RWPE2 (cell line): ENCODE data around the gene CLEC2D.
"Not testable (repeated sequence)": the region's sequence is repeated elsewhere in the genome, so short reads cannot be mapped to it uniquely, and the experiment has no call there.

Experiments used
- ATAC-seq: fragments of 200-7000 bp; cut with Tn5 transposase; 3 replicates; pipeline ENCODE4 v1.9.1; 2021; ENCODE audit warnings: low read depth
- DNase-seq: peaks from one replicate; pipeline ENCODE4 v3.0.0-alpha.2; 2020; ENCODE audit warnings: low spot score
- H3K27ac ChIP-seq: fragments of 450-650 bp; 2 replicates; pipeline ENCODE4 v1.5.1; 2017; ENCODE audit warnings: mild to moderate bottlenecking; ENCODE audit not compliant: poor library complexity, severe bottlenecking
- H3K27me3 ChIP-seq: fragments of 250-450 bp; sonication (Bioruptor Pico); 2 replicates; pipeline ENCODE4 v1.5.1; 2021; ENCODE audit warnings: mild to moderate bottlenecking, moderate library complexity; ENCODE audit not compliant: insufficient read depth, poor library complexity, severe bottlenecking
- H3K36me3 ChIP-seq: fragments of 250-450 bp; sonication (Bioruptor Pico); 2 replicates; pipeline ENCODE4 v1.5.1; 2020; ENCODE audit warnings: low read depth, mild to moderate bottlenecking, moderate library complexity
- H3K4me1 ChIP-seq: fragments of 250-450 bp; sonication (Bioruptor Pico); 2 replicates; pipeline ENCODE4 v1.5.1; 2021; ENCODE audit warnings: mild to moderate bottlenecking, moderate library complexity; ENCODE audit not compliant: insufficient read depth, poor library complexity, severe bottlenecking
- H3K4me3 ChIP-seq: fragments of 250-450 bp; sonication (Bioruptor Pico); 2 replicates; pipeline ENCODE4 v1.5.1; 2021; ENCODE audit warnings: mild to moderate bottlenecking, moderate library complexity; ENCODE audit not compliant: severe bottlenecking
- H3K9me3 ChIP-seq: fragments of 250-450 bp; sonication (Bioruptor Pico); 2 replicates; pipeline ENCODE4 v1.5.1; 2021; ENCODE audit warnings: mild to moderate bottlenecking, moderate library complexity; ENCODE audit not compliant: severe bottlenecking
- CTCF ChIP-seq: fragments of 450-650 bp; IDR thresholded peaks from one replicate; pipeline ENCODE4 v1.5.1; 2017; ENCODE audit warnings: mild to moderate bottlenecking, moderate library complexity; ENCODE audit not compliant: poor library complexity, severe bottlenecking

The CLEC2D gene

DNA sequence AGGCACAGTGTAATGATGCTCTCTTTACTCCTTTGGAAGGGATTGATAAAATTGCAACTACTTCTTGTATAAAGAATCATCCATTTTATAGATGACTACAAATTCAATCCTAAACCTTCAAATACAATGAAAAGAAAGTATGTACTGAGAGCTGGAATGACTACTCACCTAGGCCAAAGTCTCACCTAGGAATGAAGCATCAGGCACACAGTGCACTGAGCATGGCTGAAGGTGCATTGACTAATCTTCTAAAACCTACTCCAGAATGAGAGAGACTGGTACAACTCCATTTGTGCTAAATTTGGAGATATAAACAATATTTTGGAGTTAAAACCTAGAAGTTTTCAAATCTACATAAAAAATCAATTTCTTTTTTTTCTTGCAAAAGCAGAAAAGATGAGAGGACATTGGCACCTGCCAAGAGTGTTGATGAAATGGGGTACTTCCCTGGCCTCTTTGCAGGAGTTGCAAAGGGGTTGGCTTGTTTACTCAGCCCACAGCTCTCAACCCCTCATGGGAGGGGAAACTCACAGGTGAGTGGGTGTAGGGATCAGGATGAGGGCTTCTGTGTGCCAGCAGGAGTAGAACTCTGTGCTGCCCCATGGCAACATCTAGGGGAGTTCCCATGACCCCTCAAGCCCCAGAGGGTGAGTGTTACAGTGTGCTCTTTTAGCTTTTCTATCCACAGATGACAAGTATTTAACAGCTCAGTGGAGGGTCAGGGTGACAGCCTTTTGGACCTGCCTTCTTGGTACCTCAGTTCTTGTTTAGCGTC lies 32.1 kb downstream of the CLEC2D start:
- no peak overlapping the region for H3K27ac ChIP-seq
- TF ChIP-seq CTCF = no peak
- ATAC-seq = no peak

DNA sequence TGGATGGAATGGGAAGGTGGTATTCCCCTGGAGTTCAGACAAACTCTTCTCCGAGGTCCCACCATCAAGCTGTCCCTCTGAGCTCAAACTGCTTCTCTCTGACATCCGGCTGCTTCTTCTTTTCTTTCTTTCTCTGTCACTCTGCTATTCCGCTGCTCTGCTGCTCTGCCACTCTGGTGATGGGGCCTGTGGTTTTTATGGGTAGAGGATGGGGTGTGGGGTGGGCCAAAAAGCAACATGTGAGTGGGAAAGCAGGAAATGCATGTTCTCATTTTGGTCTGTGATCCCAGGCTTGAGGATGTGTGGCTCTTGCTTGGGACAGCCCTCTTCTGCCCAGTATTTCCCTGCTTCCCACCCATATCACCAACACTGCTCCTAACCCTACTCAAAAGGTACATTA lies 32.7 kb downstream of the CLEC2D start:
- Histone ChIP-seq H3K9me3 (no peaks in the 10 kb centered on the region), H3K36me3 (no peaks in the 10 kb centered on the region), H3K4me1 (no peaks in the 10 kb centered on the region), H3K4me3 (no peak overlapping the region), H3K27me3 (no peaks in the 10 kb centered on the region), H3K27ac (no peak overlapping the region)
- TF ChIP-seq CTCF = no peak
- no peak for DNase-seq
- no peak; the same call in 2 of the 3 replicates for ATAC-seq

More for the DNA sequence above, 32.1 kb downstream of the CLEC2D start:
- H3K4me1 ChIP-seq = no peaks in the 10 kb centered on the region
- DNase-seq = no peak
- H3K9me3 ChIP-seq = no peaks in the 10 kb centered on the region
- H3K4me3 ChIP-seq = no peak overlapping the region
- no peaks in the 10 kb centered on the region for H3K27me3 ChIP-seq
- H3K36me3 ChIP-seq = no peaks in the 10 kb centered on the region

DNA sequence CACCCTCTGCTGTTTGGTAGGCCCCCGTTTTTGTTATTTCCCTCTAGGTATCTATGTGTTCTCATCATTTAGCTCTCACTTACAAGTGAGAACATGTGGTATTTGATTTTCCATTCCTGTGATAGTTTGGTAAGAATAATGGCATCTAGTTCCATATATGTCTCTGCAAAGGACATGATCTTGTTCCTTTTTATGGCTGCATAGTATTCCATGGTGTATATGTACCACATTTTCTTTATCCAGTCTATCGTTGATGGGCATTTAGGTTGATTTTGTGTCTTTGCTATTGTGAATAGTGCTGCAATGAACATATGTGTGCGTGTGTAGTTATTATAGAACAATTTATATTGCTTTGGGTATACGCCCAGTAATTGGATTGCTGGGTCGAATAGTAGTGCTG lies 35.0 kb downstream of the CLEC2D start:
- not testable (repeated sequence) for H3K9me3 ChIP-seq, ATAC-seq, H3K36me3 ChIP-seq, H3K4me3 ChIP-seq, DNase-seq, H3K27ac ChIP-seq, H3K4me1 ChIP-seq, H3K27me3 ChIP-seq

DNA sequence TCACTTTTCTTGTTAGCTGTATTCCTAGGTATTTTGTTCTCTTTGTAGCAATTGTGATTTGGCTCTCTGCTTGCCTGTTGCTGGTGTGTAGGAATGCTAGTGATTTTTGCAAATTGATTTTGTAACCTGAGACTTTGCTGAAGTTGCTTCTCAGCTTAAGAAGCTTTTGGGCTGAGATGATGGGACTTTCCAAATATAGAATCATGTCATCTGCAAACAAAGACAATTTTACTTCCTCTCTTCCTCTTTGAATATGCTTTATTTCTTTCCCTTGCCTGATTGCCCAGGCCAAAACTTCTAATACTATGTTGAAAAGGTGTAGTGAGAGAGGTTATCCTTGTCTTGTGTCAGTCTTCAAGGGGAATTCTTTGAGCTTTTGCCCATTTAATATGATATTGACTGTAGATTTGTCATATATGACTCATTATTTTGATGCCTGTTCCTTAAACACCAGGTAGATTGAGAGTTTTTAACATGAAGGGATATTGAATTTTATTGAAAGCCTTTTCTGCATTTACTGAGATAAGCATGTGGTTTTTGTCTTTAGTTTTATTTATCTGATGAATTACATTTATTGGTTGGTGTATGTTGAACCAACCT lies 36.7 kb downstream of the CLEC2D start:
- no peaks in the 10 kb centered on the region for H3K27me3 ChIP-seq
- H3K9me3 ChIP-seq = no peaks in the 10 kb centered on the region
- no peaks in the 10 kb centered on the region for H3K4me1 ChIP-seq
- H3K27ac ChIP-seq = no peak overlapping the region
- no peaks in the 10 kb centered on the region for H3K36me3 ChIP-seq
- ATAC-seq = no peak
- H3K4me3 ChIP-seq = no peak overlapping the region
- TF ChIP-seq CTCF = no peak
- no peak for DNase-seq

GRCh38 chr12:9707356-9707755 lies 37.8 kb downstream of the CLEC2D start:
- no peaks in the 10 kb centered on the region for H3K9me3 ChIP-seq
- no peaks in the 10 kb centered on the region for H3K4me1 ChIP-seq
- H3K36me3 ChIP-seq = no peaks in the 10 kb centered on the region
- H3K27me3 ChIP-seq = no peaks in the 10 kb centered on the region
- H3K27ac ChIP-seq = no peak overlapping the region
- TF ChIP-seq CTCF = no peak
- H3K4me3 ChIP-seq = no peak overlapping the region
- no peak for DNase-seq
- ATAC-seq = no peak
